Measurements from ENCODE around the gene CDK2AP2.

CDK2AP2 gene

DNA sequence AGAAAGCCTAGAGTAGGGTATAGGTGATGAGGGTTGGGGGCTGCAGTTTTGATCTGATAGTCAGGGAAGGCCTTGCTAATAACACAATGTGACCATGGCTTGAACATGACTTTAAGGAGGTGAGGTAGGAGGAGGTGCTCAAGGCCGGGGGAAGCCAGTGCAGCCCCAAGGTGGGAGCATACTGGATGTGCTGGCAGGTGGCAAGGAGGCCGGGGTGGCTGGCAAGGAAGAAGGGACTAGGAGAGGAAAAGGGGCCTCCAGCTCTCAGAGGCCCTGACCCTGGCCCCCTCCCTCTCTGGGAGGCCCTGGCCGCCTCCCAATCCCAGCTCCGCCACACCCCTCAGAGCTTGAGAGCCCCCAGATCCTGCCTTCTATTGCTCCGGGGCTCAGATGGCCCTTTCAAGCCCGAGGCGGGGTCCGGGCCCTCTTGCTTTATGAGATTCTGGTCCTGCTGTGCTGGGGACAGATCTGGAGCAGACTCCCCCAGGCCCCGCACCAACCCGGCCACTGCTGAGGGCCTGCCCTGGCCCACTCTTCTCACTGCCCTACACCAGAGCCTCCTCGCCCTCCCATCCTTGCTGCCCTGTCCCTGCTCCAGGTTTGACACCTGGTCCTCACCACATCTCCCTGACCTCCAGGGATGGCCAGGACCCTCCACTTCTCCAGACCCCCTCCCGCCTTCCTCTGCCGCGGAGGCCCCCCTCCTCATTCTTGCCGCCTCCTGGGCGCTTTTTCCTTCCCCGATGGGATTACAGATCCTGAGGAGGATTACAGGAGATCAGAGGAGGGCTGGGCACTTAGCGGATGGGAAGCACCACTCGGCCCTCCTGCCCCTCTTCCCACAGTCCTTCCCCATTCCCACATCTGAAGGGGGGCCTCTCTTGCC is 4.6 kb downstream of the CDK2AP2 start:
- DNase-seq: no peak

DNA sequence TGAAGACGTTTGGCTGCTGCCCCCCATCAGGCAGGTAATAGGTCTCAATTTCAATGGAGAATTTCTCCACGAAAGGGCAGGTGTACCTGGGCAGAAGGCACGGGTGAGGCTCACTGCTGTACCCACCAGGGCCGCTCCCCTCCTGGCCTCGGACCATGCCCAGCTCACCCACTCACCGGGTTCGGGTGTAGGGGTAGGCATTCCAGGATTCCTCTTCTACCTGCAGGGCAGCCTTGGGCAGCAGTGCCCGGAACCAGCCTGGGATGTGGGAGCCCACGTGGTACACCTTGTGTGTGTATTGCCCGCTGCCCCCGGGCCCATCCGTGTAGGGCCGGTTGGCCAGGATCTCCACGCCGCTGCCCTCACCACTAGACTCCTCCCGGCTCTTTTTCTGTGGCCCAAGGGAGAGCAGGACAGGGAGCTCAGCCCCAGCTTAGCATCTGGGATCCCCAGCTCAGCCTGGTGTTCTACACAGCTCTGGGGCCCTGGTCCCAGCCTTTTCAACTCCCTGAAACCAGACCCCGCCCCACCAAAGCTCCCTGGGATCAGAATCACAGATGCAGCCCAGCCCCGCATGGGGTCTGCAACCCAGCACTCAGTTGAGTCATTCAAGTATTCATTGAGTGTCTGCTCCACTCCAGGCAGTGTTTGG is 5.5 kb downstream of the CDK2AP2 start:
- no peak for DNase-seq

DNA sequence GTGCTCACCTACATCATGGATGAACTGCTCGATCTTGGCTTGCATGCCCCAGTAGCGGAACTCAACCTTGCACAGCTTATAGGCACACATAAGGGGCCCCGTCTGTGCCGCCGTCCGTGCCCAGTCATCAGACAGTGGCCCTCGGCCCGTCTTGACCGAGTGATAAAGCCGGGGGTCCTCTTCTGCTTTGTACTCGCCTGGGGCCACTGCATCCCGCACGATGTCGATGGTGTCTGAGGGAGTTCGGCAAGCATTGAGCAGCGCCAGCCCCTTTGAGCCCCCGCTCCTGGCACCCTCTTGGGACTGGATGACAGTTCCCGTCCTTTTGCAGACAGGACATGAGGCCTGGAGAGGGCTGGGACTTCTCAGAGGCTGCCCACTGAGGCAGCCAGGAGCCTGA is 6.1 kb downstream of the CDK2AP2 start:
- DNase-seq: no peak

DNA sequence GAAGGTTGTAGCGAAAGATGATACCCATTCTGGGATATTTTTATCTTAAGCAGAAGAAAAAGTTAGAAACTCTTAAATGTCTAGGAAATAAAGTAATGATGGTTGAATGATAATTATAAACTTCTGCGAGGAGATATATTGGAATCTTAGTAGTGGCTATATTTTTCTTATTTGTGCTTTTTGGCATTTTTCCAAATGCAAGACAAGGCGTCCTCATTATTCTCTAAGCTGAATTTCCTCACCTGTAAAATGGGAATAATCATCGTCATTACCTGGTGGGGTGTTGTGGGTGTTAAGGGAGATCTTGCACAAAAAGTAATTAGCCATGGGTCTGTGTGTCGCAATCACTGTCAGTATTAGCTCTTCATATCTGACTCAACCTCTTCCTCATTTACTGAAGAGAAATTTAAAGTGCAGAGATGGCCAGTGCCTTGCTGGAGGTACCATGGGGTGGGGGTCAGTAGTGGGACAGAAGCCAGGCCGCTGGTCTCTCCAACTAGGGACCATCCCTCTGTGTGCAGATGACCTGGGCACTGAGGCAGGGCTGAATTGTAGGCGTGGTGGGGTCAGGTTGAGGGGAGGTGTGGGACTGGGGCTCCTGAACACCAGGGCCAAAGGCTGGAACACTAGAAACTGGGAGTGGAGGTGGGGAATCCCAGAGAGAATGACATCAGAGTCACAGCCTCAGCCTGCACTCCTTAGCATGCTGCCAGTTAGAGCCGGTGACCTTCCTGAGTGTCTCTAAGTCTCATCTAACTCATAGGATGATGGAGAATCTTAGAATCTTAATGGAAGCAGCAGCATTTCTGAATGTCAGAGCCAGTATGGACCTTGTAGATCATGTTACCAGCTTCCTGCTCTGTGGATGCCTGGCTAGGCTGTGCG is 6.9 kb downstream of the CDK2AP2 start:
- peak; percentile 75 for DNase-seq

DNA sequence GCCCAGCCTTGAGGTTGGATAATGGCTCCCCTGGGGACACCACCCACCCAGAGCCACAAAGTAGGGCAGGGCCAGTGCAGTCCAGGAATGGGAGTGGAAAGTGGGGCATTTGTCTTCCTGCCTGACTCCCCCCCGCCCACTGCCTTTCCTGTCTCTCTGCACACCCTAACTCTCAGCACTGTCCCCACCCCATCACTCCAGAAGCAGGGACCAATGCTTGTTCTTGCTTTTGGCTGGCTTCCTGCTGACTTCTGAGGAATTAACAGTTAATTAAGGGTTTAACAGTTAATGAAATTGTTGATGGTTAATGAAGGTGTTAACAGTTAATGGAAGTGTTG is 7.5 kb downstream of the CDK2AP2 start:
- no peak for DNase-seq

DNA sequence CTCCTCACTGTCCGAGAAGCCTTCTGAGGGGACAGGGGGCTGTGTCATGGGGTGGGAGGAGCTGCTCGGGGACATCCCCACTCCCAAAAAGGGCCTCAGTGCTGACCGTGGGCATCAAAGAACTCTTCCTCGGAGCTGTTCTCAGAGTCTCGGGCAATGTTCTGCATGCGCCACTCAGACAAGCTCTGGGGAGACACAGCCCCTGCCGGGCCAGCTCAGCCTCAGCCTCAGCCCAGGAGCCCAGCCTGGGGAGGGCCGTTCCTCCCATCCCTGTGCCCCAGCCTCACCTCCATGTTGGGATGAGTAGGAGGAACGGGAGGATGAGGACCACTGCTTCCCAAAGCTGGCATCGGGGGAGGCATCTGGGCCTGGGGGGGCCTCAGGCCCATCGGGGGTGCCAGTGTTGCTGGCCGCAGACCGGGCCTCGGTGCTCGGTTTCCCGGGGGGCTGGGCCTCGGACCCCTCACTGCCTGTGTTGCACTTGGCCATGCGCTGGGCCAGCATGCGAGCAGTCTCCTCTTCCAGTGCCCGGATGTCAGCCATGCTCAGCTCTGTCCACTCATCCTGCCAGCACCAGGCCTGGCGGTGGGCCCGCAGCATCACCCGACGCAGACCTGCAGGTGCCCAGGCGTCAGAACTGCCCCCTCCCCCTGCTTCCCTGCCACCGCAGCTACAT is 8.0 kb downstream of the CDK2AP2 start:
- DNase-seq: no peak

DNA sequence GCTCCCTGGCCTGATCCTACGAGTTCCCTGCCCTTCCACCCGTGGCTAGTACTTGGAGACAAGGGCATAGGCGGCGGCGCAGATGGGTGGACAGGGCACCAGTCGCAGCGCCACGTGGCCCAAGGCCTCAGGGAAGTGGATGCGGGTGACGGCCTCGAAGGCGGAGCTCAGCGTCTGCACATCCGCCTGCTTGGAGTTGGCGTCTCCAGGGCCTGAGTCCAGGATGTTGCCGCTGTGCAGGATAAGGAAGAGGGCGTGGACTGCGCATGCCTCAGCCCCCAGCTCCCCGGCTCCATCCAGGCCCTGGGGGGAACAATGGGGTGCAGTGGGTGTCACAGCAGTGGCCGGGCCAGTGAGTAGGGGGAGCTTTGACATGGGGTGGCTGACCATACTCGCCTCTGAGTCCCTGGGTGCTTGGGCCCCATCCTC is 9.4 kb downstream of the CDK2AP2 start:
- no peak for DNase-seq

DNA sequence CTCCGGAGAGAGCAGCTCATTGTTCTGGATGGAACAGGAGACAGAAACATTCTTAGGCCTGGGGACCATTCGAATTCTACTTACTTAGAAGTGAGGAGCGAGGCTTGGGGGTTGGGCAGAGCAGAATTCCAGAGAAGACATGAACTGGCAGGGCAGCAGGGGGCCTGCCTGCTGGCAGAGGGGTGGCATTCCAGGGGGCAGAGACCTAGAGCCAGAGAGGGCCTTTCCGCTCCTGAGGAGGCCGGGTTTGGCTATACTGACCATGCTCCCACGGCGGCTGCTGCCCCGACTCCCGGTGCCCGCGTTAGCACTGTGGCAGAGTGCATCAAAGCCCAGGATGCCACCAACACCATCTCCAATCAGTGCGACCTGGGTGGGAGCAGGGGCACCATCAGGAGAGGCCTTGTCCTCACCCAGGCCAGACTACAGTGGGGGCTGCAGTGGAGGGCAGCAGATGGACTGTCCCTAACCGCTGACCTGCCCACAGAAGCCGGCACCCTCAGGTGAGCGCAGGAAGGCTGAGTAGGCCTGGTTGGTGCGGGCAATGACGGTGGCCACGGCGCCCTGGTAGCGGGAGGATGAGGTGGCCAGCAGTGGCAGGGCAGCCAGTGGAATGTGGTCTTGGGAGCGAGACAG is 10.2 kb downstream of the CDK2AP2 start:
- no peak for DNase-seq

DNA sequence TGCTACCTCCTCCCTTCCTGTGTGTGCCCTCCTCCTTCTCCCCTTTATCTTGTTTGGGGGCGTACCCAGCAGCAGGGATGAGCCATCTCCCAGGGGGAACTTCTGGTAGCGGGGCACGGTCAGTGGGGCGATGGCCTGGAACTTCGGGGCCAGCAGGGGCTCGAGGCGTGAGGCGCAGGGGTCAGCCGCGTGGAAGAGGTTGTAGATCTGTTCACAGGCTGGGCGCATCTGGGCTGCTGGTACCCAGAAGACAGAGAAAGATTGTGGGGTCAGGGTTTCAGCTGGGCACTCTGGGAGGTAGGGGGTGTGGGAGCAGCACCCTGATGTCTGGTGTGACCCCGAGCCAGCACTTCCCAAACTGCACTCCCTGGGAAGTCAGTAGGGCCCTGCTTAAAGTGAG is 11.8 kb downstream of the CDK2AP2 start:
- DNase-seq: no peak

DNA sequence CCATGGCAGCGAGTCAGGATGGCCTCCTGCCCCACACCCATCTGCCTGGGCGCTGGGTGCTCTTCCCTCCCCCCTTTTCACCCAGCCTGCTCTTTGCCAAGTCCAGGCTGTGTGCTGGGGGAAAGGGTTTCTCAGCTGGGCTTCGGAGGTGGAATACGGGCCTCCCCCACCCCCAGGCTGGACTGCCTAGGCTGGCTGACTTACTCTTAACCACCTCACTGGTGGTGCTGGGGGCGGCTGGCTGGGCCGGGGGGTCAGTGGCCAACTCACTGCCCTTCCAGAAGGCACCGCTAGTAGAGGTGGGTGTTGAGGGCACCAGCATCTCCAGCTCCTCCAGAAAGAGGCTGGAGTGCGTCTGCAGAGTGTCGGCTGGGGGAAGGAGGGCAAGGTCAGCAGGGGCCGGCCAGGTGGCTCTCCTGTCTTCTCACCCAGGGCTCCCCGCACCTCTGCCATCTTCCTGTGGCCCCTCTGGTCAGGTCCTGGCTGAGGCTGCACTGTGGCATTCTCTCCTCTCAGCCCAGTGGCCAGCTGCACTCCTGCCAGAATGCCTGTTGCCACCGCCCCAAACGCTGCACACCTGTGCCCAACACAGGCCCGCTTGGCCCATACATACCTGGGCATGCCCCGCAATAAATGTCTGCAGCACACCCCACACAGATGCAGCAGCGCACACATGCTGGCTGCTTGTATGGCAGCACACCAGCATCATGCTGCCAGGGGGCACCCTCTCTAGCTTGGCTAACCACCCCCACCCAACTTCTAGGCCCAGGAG is 12.5 kb downstream of the CDK2AP2 start:
- DNase-seq: no peak

DNA sequence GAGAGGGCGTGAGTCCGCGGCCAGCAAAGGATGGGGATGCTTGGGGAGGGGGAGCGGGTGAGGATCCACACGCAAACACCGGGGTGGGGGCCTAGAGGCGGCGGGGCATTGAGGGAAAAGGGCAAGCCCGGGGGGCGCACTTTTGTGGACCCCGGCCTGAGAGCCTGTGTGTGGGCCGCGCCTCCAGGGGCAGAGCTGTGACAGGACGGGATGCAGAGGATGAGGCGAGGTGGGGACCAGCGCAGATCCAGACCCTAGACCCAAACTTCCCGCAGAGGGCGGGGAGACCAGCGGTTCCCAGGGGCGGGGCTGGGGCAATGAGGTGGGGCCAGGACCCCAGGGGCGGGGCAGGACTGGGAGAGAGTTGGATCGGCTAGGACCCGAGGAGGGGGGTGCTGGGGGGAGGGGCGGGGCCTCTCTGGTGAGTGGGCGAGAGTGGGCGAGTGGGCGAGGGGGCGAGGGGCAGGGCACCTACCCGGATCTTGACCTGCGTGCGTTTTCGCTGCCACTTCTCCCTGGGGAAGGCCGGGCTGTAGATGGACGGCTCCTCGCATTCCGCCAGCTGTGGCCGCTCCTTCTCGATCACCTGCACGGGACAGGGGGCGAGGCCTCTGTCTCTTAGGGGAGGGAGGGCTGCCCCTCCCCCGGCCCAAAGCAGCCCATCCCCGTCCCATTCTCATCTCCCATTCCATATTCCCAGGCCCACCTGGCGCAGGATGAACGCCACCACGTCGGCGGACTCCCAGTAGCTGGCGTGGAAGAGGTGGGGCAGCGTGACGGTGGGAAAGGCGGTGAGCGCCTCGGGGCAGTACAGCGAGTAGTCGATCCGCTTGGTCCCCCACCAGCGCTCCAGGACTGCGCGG is 13.4 kb downstream of the CDK2AP2 start:
- no peak for DNase-seq

DNA sequence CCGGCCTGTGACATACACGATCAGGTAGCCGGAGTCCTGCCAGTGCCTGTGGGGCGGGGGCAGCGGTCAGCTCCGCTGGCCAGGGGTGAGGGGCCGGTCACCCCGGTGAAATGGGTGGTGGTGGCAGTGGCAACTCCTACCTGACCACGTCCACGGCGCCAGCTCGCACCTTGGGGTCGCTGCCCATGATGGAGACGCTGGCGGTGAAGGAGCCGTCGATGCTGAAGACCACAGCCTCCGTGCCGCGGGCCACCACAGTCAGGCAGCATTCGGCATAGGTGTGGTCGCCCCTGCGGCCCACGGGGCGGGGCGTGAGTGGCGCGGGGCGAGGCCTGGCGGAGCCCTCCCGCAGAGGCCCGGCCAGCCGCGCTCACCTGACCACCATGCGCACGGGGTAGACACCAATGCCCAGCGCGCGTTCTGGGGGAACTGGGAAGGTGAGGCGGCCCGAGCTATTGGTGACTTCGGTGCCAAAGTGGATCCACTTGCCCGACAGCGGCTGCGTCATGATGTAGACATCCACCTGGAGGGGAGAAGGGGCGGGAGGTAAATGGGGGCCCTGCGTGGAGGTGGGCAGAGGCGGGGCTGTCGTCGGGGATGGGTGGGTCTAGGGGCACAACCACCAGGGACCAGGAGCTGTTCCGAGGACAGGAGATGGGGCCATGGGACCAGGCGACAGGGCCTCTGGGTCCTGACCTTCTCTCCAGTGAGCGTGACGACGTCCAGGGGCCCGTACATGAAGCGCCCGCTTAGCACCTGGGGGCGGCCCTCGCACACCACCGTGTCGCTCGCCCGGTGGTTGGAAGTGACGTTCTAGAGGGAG is 14.2 kb downstream of the CDK2AP2 start:
- no peak for DNase-seq

DNA sequence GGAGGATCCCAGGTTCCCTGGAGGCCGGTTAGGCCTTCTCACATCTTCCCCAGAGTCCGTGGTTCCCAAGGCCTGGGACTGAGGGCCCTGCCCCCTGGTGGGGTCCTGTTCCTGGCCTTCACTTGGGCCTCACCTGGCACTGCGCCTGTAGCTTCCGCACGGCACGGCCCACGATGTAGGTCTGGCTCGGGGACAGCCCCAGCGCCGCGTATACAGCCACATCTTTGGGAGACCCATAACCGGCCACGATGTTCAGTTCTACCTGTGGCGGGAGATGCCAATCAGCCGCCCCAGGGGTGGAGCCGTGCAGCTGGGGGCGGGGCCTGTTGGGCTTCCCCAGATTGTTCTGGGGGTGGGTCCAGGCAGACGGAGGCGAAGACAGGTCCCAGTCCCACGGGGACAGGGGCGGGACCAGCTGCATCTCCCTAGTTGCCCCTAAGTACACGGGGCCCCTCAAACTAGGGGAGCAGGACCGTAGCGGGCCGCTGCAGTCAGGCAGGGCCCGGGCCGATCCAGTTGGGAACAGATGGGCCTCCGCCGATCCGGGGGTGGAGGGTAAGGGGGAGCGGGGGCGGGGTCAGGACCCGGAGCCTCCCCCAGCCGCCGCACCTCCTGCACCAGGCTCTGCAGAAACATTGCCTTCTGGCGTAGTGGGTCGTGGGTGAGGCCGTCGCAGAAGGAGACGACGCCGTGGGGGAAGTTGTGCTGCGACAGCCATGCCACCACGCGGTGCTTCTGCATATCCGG is 15.0 kb downstream of the CDK2AP2 start:
- no peak for DNase-seq

DNA sequence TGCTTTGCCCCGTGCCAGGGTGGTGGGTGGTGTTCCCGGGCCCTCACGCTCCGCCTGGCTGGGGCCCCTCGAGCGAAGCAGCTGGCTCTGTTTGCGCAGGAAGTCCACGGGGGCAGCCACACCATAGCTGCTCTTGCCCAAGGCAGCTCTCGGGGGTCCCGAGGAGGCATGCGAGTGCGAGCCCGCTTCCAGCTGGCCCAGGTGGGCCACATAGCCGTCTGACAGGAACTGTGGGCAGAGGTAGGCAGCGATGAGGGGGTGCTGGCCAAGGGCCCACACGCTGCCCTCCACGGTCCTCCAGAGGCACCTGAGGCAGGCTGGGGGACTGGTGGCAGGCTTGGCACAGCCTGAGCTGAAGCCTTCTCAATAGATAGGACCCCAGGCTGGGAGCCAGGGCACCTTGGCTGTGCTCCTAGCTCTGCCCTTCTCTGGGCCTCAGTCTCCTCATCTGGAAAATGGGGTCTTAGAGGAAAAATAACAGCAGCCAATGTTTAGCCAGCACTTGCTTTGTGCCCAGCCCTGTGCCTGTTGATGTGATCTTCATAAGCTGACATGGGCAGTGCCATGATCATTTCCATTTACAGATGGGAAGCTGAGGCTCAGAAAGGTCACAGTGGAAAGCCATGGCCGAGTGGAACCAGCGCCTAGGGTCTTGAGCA is 15.8 kb downstream of the CDK2AP2 start:
- DNase-seq: no peak

DNA sequence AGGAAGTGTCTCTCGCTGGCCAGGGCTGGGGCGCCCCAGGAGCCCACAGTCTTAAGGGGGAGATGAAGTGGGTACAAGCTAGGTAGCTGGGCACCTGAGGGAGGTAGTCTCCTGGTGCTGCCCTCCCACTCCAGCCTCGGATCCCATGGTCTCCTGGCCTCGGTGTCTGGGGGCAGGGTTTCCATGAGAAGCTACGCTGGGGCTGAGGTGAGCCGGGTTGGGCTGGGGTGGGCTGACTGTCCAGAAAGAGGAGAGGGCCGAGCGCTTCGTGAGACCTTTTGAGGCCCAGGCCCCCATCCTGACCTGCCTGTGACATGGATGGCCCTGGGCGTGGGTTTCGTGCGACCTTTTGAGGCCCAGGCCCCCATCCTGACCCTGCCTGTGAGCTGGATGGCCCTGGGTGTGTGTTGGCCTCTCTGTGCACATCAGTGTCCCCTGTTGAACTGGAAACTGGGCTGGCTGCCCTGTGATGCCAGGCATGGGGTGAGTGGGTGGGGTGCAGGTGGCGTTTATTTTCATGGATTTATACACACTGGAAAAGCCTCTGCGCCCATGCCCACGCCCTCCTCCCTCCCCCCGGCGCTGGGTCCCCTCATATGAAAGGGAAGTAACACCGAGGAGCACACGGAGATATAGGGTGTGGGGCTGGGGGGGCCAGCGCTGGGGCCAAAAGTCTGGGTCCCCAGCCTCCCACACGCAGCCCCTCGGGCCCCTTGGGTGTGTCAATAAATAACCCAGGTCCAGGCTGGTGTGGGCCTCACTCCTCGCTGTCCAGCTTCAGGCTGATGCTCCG is 16.5 kb downstream of the CDK2AP2 start:
- no peak for DNase-seq

DNA sequence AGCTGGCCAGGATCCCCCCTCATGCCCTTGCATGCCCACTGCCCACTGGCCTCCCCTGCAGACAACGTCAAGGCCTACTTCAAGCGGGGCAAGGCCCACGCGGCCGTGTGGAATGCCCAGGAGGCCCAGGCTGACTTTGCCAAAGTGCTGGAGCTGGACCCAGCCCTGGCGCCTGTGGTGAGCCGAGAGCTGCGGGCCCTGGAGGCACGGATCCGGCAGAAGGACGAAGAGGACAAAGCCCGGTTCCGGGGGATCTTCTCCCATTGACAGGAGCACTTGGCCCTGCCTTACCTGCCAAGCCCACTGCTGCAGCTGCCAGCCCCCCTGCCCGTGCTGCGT is 17.3 kb downstream of the CDK2AP2 start:
- no peak for DNase-seq

DNA sequence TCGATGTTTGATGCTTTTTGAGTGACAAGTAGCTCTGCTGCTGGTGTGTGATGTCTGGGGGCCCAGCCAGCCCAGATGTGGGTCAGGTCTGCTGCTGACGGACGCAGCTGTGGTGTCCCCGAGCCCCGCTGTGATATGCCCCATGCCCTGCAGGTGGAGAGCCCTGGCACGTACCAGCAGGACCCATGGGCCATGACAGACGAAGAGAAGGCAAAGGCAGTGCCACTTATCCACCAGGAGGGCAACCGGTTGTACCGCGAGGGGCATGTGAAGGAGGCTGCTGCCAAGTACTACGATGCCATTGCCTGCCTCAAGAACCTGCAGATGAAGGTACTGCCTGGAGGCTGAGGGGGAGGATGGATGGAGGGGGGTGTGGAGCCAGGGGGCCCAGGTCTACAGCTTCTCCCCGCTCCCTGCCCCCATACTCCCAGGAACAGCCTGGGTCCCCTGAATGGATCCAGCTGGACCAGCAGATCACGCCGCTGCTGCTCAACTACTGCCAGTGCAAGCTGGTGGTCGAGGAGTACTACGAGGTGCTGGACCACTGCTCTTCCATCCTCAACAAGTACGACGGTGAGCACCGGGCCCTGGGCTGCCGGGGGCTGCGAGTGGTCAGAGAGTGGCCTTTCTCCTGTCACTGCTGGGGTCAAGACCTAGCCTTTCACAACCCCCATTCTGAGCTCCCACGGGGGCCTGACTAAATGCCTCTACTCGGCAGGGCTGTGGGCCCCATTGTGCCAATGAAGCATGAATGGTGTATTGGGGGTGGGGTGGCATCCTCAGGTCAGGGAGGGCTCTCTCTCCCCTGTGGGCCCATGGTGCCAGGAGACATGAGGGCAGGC is 17.9 kb downstream of the CDK2AP2 start:
- DNase-seq: no peak

Data from inflammatory macrophage treated with lipopolysaccharide for 4 hours (primary cell).